NT2/D1 (cell line): ENCODE results near the gene MUCL3.
A peak's percentile ranks its signal among the peaks of the same experiment; 100 is the strongest.

Experiments used
- DNase-seq: peaks from one replicate; pipeline ENCODE4 v3.0.0-alpha.2; 2011; ENCODE audit warnings: low read depth, low spot score
- H3K27me3 ChIP-seq: 2 replicates; pipeline ENCODE4 v1.6.0; 2011; ENCODE audit warnings: mild to moderate bottlenecking; ENCODE audit not compliant: insufficient read length, insufficient read depth
- H3K36me3 ChIP-seq: 2 replicates; pipeline ENCODE4 v1.6.1; 2011; ENCODE audit warnings: mild to moderate bottlenecking, low read length, mixed read lengths; ENCODE audit not compliant: insufficient read depth, insufficient read length
- H3K4me1 ChIP-seq: 2 replicates; pipeline ENCODE4 v1.5.1; 2011; ENCODE audit not compliant: insufficient read depth, insufficient read length
- H3K4me3 ChIP-seq: 2 replicates; pipeline ENCODE4 v1.5.1; 2011; ENCODE audit warnings: low read depth; ENCODE audit not compliant: insufficient read length
- H3K9ac ChIP-seq: 2 replicates; pipeline ENCODE4 v1.6.0; 2011; ENCODE audit warnings: low read depth; ENCODE audit not compliant: insufficient read length
- H3K9me3 ChIP-seq: 2 replicates; pipeline ENCODE4 v1.5.1; 2011; ENCODE audit warnings: mild to moderate bottlenecking, low read length; ENCODE audit not compliant: insufficient read depth
- SUZ12 ChIP-seq: IDR thresholded peaks from 2 replicates; pipeline ENCODE4 v1.6.1; 2011; ENCODE audit not compliant: insufficient read length, insufficient read depth; ENCODE audit errors: extremely low read depth
- YY1 ChIP-seq: IDR thresholded peaks from 2 replicates; pipeline ENCODE4 v1.6.1; 2011; ENCODE audit not compliant: insufficient read length, insufficient read depth
- ZNF274 ChIP-seq: IDR thresholded peaks from 2 replicates; pipeline ENCODE4 v1.6.1; 2011; ENCODE audit warnings: mild to moderate bottlenecking, low read depth, low read length

Gene MUCL3

GRCh38 chr6:30974490-30975252 lies 33.9 kb downstream of the MUCL3 start:
- Histone ChIP-seq H3K9ac (no peak overlapping the region), H3K36me3 (no peaks in the 10 kb centered on the region), H3K9me3 (no peaks in the 10 kb centered on the region), H3K27me3 (no peaks in the 10 kb centered on the region), H3K4me1 (peaks cover 5% of the 10 kb centered on the region), H3K4me3 (no peak overlapping the region)
- no peak for DNase-seq
- TF ChIP-seq ZNF274 (no peak), SUZ12 (no peak), YY1 (no peak)

GRCh38 chr6:30979141-30979540 lies 38.4 kb downstream of the MUCL3 start:
- no peak for DNase-seq
- TF ChIP-seq YY1 (no peak), SUZ12 (no peak), ZNF274 (no peak)
- Histone ChIP-seq H3K9me3 (no peaks in the 10 kb centered on the region), H3K9ac (no peak overlapping the region), H3K4me1 (peaks cover 5% of the 10 kb centered on the region), H3K36me3 (no peaks in the 10 kb centered on the region), H3K27me3 (no peaks in the 10 kb centered on the region), H3K4me3 (no peak overlapping the region)

GRCh38 chr6:30979690-30980089 lies 38.9 kb downstream of the MUCL3 start:
- no peak for DNase-seq
- Histone ChIP-seq H3K36me3 (no peaks in the 10 kb centered on the region), H3K9me3 (no peaks in the 10 kb centered on the region), H3K4me1 (peaks cover 5% of the 10 kb centered on the region), H3K9ac (no peak overlapping the region), H3K27me3 (no peaks in the 10 kb centered on the region), H3K4me3 (no peak overlapping the region)
- TF ChIP-seq SUZ12, result no peak
- no peak for TF ChIP-seq YY1
- no peak for TF ChIP-seq ZNF274

- H3K27me3 ChIP-seq, result no peaks in the 10 kb centered on the region
- no peak overlapping the region for H3K4me3 ChIP-seq
- H3K36me3 ChIP-seq, result no peaks in the 10 kb centered on the region
- H3K4me1 ChIP-seq, result no peaks in the 10 kb centered on the region
- peak; percentile 32 for DNase-seq
- no peak overlapping the region for H3K9ac ChIP-seq
- H3K9me3 ChIP-seq, result no peaks in the 10 kb centered on the region
- TF ChIP-seq YY1 (no peak), ZNF274 (no peak), SUZ12 (no peak)
Observed at GRCh38 chr6:30981942-30982772, 41.4 kb downstream of the MUCL3 start.

GRCh38 chr6:30983439-30983838 lies 42.7 kb downstream of the MUCL3 start, which contains the start of gene MUC21:
Gene MUC21 (plus strand): TSS chr6:30983718. CDS start chr6:30983959, 241 bp downstream.
- Histone ChIP-seq H3K9me3 (no peaks in the 10 kb centered on the region), H3K27me3 (no peaks in the 10 kb centered on the region), H3K4me1 (no peaks in the 10 kb centered on the region), H3K4me3 (no peak within 1 kb of the TSS), H3K36me3 (no peaks in the 10 kb centered on the region), H3K9ac (no peak within 1 kb of the TSS)
- TF ChIP-seq SUZ12 (no peak), YY1 (no peak), ZNF274 (no peak)
- no peak for DNase-seq

- Histone ChIP-seq H3K4me1 (no peaks in the 10 kb centered on the region), H3K9me3 (no peaks in the 10 kb centered on the region), H3K9ac (no peak overlapping the region), H3K4me3 (no peak overlapping the region), H3K36me3 (no peaks in the 10 kb centered on the region), H3K27me3 (no peaks in the 10 kb centered on the region)
- TF ChIP-seq ZNF274, result no peak
- no peak for TF ChIP-seq SUZ12
- no peak for TF ChIP-seq YY1
- DNase-seq, result no peak
Observed at GRCh38 chr6:30985490-30985889, 44.7 kb downstream of the MUCL3 start.

GRCh38 chr6:30987304-30987703 lies 46.5 kb downstream of the MUCL3 start:
- Histone ChIP-seq H3K36me3 (no peaks in the 10 kb centered on the region), H3K9ac (no peak overlapping the region), H3K4me3 (no peak overlapping the region), H3K27me3 (no peaks in the 10 kb centered on the region), H3K4me1 (no peaks in the 10 kb centered on the region), H3K9me3 (no peaks in the 10 kb centered on the region)
- no peak for TF ChIP-seq ZNF274
- TF ChIP-seq SUZ12, result no peak
- TF ChIP-seq YY1, result no peak
- DNase-seq, result no peak
